ENCODE data around the gene SNAP47. TPM values are rescaled to one million over a fixed set of nuclear protein-coding genes. Genes with fewer than 3 reads are reported as not detected.

SNAP47 gene
- total and polyA plus RNA-seq, 9 of the 15 experiments (the other 6 are each of a cell fraction or from before 2014, with no cell fraction given), result 2.5 to 41.3 (median 32.6) TPM

DNA sequence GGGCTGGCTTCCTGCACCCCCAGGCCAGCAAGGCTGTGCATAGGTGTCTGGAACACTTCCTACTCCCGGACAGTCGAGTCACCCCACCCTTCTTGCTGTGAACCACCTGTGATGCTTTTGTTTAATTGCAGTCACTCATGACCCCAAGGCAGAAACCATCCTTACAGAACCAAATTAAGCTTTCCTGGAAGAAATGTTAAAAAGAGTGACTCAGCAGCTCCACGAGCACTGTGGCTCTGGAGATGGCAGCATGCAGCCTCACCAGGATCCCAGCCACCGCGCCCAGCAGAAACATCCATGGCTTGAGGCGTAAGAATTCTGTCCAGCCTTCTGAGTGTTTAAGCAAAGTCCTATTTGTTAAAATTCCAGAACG lies 28.8 kb downstream of the SNAP47 start:
- intact Hi-C loops (cut with micrococcal nuclease) (loop anchor here (5.0 kb wide), 1 partner anchor 313 kb away; no protein-coding TSS in a partner anchor), in situ Hi-C loops (cut with MboI) (loop anchor here (5.0 to 10.0 kb wide), 2 partner anchors 171 to 753 kb away; no protein-coding TSS in a partner anchor)
- BruUV-seq (replicated peaks), result no TSS peak
- H3K9me1 ChIP-seq (ENCODE audit: control insufficient read depth, insufficient read depth, low read length), result peaks cover 10% of the 10 kb centered on the region
- H4K20me1 ChIP-seq (replicated peaks; ENCODE audit: control insufficient read depth, insufficient read depth, low read length), result peaks cover 14% of the 10 kb centered on the region; the same call in 1 of the 2 replicates
- H3K27me3 ChIP-seq (ENCODE audit: control insufficient read depth in 2 of 2, insufficient read depth in 2 of 2, low read length in 2 of 2), result no peaks in the 10 kb centered on the region
- no peak overlapping the region for H3K4me3 ChIP-seq
- no peak overlapping the region; the same call in 2 of the 3 replicates for H3K27ac ChIP-seq (ENCODE audit: extremely low read depth, low read depth, low read length)
- peak overlapping the region in 1 of 2 experiments; percentile 11; a peak in 2 of 4 replicates for H3K9ac ChIP-seq (ENCODE audit: insufficient read depth in 1 of 2, low read depth in 2 of 2, low read length in 2 of 2)
- H3K4me1 ChIP-seq (replicated peaks in 1 of 2; ENCODE audit: control insufficient read depth in 2 of 2, insufficient read depth in 2 of 2, low read length in 2 of 2), result peaks cover 5 to 20% of the 10 kb centered on the region in 2 experiments
- DNase-seq (ENCODE audit: extremely low read depth in 1 of 4, low spot score in 3 of 4) (no peak), FAIRE-seq (no peak), ATAC-seq (no peak)
- peaks cover 82% of the 10 kb centered on the region for H3K36me3 ChIP-seq (ENCODE audit: control insufficient read depth, insufficient read depth, low read length)
- 83% methylated on average over 7 of the region's 7 CpGs for WGBS (ENCODE audit: insufficient coverage, low coverage, missing lambda C conversion rate)
- CTCF ChIA-PET (ENCODE audit: low intra/inter-chr PET ratio), result interaction anchor here (2.3 kb wide), 1 partner anchor 183 kb away, joined by 25 read pairs; the partner anchor contains the start of gene WNT9A
- TF ChIP-seq NFE2 (IDR thresholded peaks at IDR 0.05; ENCODE audit: low read depth) (0 out of 2 replicates have a peak, but pooled peaks have one; percentile 15), NFATC3 (IDR thresholded peaks at IDR 0.05) (no peak)
- H3K4me2 ChIP-seq (ENCODE audit: insufficient read depth, low read length), result no peak overlapping the region
- peaks cover 9% of the 10 kb centered on the region; the same call in 2 of the 3 replicates for H3K79me2 ChIP-seq (ENCODE audit: control insufficient read depth, insufficient read depth, low read length)
- no peak overlapping the region for H2AFZ ChIP-seq (ENCODE audit: low read depth, low read length)
- POLR2A ChIA-PET, result interaction anchor here (1.0 kb wide), 2 partner anchors 19 to 197 kb away, joined by 3 read pairs; no protein-coding TSS in a partner anchor
- no peaks in the 10 kb centered on the region for H3K9me3 ChIP-seq (replicated peaks; ENCODE audit: control insufficient read depth, insufficient read depth, low read depth, low read length)

DNA sequence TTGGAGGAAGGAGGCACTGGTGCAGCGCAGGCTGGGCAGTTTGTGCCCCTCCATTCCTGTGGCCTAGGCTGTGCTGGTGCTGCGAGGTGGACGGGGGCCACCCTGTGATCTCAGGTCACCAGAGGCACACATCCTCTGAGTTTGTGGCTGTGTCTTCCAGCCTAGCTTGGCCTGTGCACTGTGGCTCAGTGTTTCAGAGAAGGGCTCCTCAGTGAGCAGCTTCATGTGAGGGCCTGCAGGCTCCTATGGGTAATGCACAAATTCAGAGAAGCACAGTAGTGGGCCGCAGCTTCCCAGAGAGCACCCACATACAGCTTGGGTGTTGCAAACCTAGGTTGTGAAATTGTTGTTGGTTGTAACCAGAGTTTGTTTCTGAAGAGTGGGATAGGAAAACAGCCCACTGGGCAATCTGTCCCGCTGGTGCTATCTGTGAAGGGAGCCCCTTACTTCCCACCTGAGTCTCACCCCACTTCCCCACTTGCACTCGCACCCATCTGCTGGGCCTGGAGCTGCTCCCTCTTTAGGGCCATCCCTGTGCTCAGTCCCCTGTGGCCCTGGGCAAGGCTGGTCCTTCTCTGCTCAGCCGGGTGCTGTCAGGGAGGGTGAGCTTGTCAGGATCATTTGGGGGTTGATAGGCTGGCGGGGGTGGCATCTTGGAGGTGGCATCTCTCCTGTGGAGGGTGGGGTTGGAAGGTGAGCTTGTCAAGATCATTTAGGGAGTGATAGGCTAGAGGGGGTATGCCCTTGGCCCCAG lies 30.2 kb downstream of the SNAP47 start:
- Histone ChIP-seq H3K4me3 (no peak overlapping the region), H3K27ac (ENCODE audit: extremely low read depth, low read depth, low read length) (no peak overlapping the region), H3K9ac (ENCODE audit: insufficient read depth in 1 of 2, low read depth in 2 of 2, low read length in 2 of 2) (no peak overlapping the region), H3K36me3 (ENCODE audit: control insufficient read depth, insufficient read depth, low read length) (peaks cover 72% of the 10 kb centered on the region; the same call in 2 of the 3 replicates), H3K4me2 (ENCODE audit: insufficient read depth, low read length) (no peak overlapping the region), H3K4me1 (replicated peaks in 1 of 2; ENCODE audit: control insufficient read depth in 2 of 2, insufficient read depth in 2 of 2, low read length in 2 of 2) (peaks cover 5 to 20% of the 10 kb centered on the region in 2 experiments), H2AFZ (ENCODE audit: low read depth, low read length) (no peak overlapping the region), H3K79me2 (ENCODE audit: control insufficient read depth, insufficient read depth, low read length) (peaks cover 9% of the 10 kb centered on the region; the same call in 2 of the 3 replicates), H3K9me3 (replicated peaks; ENCODE audit: control insufficient read depth, insufficient read depth, low read depth, low read length) (no peaks in the 10 kb centered on the region), H4K20me1 (replicated peaks; ENCODE audit: control insufficient read depth, insufficient read depth, low read length) (peaks cover 14% of the 10 kb centered on the region; the same call in 1 of the 2 replicates), H3K9me1 (ENCODE audit: control insufficient read depth, insufficient read depth, low read length) (peaks cover 10% of the 10 kb centered on the region), H3K27me3 (ENCODE audit: control insufficient read depth in 2 of 2, insufficient read depth in 2 of 2, low read length in 2 of 2) (no peaks in the 10 kb centered on the region)
- CTCF ChIA-PET (ENCODE audit: low intra/inter-chr PET ratio), result no interaction called here
- POLR2A ChIA-PET, result interaction anchor here (0.6 kb wide), 1 partner anchor 136 kb away, joined by 3 read pairs; no protein-coding TSS in a partner anchor
- ATAC-seq, result no peak
- TF ChIP-seq TRIM24 (IDR thresholded peaks at IDR 0.05) (no peak), POLR2G (IDR thresholded peaks at IDR 0.05; ENCODE audit: low read depth, low read length) (0 out of 2 replicates have a peak, but pooled peaks have one; percentile 29)
- intact Hi-C loops (cut with micrococcal nuclease), result no loop called here
- FAIRE-seq, result no peak
- in situ Hi-C loops (cut with MboI), result loop anchor here (10.0 kb wide), 1 partner anchor 169 kb away; no protein-coding TSS in a partner anchor
- 91% methylated on average over 7 of the region's 8 CpGs for WGBS (ENCODE audit: insufficient coverage, low coverage, missing lambda C conversion rate)
- DNase-seq (ENCODE audit: extremely low read depth in 1 of 4, low spot score in 3 of 4), result no peak
- BruUV-seq (replicated peaks), result no TSS peak
